GM11168 (cell line): Measurements from ENCODE around the gene CEMIP.

Experiments used
- in situ Hi-C: fragments of 300-500 bp; cut with MboI; formaldehyde crosslinking; loops from one replicate; pipeline ENCODE4 v1.12.0; 2022; ENCODE audit warnings: low sequenced_read_pairs; ENCODE audit not compliant: unreplicated experiment

CEMIP gene

DNA sequence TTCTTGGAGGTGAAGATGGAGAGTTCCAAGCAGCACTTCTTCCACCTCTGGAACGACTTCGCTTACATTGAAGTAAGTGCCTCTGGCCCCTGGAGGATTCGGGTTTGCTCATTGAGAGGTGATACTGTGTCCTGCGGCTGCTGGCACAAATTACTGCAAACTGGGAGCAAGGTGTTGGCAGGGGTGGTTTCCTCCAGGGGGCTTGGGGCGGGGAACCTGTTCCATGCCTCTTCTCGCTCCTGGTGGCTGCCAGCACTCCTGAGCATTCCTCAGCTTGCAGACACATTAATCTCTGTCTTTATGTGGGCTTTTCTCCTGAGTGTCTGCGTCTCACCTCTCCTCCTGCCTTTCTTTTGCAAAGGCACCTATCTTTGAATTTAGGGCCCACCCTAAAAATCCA, 163.1 kb downstream of the CEMIP start:
- in situ Hi-C loops, result no loop called here

GRCh38 chr15:80942746-80943565, 163.8 kb downstream of the CEMIP start:
- in situ Hi-C loops, result no loop called here

- in situ Hi-C loops, result no loop called here
Observed at GRCh38 chr15:80944818-80945217, 165.6 kb downstream of the CEMIP start.

- in situ Hi-C loops, result no loop called here
Observed at GRCh38 chr15:80945605-80946004, 166.4 kb downstream of the CEMIP start.

- in situ Hi-C loops, result no loop called here
Observed at GRCh38 chr15:80946576-80946975, 167.4 kb downstream of the CEMIP start.

DNA sequence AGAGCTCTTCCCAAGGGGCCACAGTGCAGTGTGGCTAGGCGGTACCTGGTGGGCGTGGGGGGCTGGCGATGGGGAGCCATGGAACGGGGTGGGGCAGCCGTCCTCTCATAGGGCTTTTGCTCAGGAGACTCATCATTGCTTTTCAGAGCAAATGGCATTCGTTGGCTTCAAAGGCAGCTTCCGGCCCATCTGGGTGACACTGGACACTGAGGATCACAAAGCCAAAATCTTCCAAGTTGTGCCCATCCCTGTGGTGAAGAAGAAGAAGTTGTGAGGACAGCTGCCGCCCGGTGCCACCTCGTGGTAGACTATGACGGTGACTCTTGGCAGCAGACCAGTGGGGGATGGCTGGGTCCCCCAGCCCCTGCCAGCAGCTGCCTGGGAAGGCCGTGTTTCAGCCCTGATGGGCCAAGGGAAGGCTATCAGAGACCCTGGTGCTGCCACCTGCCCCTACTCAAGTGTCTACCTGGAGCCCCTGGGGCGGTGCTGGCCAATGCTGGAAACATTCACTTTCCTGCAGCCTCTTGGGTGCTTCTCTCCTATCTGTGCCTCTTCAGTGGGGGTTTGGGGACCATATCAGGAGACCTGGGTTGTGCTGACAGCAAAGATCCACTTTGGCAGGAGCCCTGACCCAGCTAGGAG, 169.6 kb downstream of the CEMIP start:
- in situ Hi-C loops, result no loop called here

DNA sequence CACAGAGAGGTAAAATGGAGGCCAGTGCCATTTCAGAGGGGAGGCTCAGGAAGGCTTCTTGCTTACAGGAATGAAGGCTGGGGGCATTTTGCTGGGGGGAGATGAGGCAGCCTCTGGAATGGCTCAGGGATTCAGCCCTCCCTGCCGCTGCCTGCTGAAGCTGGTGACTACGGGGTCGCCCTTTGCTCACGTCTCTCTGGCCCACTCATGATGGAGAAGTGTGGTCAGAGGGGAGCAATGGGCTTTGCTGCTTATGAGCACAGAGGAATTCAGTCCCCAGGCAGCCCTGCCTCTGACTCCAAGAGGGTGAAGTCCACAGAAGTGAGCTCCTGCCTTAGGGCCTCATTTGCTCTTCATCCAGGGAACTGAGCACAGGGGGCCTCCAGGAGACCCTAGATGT, 170.6 kb downstream of the CEMIP start:
- in situ Hi-C loops, result loop anchor here (25.0 kb wide), 1 partner anchor 487 kb away; no protein-coding TSS in a partner anchor

DNA sequence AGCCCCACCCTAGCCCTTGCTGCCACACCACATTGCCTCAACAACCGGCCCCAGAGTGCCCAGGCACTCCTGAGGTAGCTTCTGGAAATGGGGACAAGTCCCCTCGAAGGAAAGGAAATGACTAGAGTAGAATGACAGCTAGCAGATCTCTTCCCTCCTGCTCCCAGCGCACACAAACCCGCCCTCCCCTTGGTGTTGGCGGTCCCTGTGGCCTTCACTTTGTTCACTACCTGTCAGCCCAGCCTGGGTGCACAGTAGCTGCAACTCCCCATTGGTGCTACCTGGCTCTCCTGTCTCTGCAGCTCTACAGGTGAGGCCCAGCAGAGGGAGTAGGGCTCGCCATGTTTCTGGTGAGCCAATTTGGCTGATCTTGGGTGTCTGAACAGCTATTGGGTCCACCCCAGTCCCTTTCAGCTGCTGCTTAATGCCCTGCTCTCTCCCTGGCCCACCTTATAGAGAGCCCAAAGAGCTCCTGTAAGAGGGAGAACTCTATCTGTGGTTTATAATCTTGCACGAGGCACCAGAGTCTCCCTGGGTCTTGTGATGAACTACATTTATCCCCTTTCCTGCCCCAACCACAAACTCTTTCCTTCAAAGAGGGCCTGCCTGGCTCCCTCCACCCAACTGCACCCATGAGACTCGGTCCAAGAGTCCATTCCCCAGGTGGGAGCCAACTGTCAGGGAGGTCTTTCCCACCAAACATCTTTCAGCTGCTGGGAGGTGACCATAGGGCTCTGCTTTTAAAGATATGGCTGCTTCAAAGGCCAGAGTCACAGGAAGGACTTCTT, 171.3 kb downstream of the CEMIP start:
- in situ Hi-C loops, result loop anchor here (25.0 kb wide), 1 partner anchor 488 kb away; no protein-coding TSS in a partner anchor

DNA sequence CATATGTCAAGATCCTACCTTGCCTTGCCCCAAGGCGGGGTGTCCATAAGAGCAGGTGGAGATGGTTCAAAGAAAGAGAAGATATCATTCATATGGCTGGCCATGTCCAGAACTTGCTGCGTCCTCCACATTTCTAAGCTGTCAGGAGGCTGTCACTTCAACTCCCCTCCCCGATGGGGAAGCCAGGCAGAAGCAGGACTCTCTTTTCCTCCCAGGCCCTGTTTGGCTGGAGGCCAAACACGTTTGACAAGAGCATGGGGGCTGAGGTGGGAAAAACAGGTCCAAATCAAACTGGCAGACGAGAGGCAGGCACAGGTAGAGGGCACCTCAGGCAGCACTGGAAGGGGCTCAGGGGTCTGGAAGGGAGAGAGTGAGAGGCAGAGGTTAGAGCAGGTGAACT, 172.8 kb downstream of the CEMIP start:
- in situ Hi-C loops, result loop anchor here (25.0 kb wide), 1 partner anchor 490 kb away; no protein-coding TSS in a partner anchor

- in situ Hi-C loops, result loop anchor here (25.0 kb wide), 1 partner anchor 491 kb away; no protein-coding TSS in a partner anchor
Observed at GRCh38 chr15:80953001-80953952, 174.1 kb downstream of the CEMIP start.

DNA sequence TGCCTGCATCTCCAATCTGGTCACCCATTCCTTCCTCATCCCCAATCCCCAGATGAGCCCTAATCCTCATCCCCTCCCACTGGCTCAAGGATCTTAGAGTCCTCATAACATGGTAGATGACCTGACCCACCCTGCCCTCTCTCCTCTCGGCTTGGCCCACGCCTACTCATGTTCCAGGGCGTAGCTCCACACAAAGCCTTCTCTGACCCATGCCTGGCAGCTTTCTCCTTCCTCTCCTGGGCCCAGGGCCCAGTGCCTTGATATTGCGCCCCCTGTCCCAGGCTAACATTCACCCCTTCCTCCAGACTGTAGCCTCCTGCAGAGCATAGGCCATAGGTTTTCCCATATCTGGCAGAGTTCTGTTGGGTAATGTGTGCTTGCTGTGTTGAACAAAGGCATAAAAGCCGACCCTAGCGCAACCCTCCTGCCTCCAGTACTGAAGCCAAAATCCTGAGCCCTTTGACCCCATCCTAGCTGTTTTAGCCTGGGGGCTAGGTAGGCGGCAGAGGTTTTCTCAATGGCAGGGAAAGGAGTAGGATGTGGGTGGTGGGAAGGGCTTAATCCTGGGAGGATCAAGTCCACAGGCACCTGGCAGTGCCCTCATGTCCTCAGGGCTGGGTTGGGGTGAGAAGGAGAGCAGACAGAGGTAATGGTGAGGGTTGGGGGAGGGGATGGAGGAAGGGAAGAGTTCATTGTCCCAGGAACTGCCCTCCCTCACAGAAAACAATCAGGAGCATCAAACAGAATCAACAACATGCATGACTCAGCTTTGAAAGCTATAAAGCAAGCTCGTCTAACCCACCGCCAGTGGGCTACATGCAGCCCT, 175.0 kb downstream of the CEMIP start:
- in situ Hi-C loops, result loop anchor here (25.0 kb wide), 1 partner anchor 492 kb away; no protein-coding TSS in a partner anchor

DNA sequence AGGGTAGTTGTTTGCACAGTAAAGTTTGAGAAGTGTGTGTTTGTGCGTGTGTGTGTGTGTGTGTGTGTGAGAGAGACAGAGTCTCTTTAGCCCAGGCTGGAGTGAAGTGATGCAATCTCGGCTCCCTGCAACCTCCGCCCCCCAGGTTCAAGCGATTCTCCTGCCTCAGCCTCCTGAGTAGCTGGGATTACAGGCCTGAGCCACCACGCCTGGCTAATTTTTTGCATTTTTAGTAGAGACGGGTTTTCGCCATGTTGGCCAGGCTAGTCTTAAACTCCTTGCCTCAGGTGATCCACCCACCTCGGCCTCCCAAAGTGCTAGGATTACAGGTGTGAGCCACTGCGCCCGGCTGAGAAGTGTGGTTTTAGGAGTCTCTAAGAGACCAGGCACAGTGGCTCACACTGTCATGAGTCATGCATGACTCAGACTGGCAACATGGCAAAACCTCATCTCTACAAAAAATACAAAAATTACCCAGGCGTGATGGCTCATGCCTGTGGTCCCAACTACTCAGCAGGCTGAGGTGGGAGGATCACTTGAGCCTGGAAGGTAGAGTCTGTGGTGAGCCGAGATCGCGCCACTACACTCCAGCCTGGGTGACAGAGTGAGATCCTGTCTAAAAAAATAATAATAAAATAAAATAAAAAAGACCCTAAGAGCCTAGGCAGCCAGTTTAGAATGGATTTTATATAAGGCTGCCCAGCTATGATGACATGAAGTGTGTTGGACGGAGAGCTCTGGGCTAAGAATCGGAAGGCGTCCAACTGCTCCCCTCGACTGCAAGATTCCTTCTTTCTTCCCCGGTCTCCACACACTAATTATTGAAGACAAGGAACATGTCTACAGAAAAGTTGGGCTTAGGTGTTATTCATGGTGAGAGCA, 176.6 kb downstream of the CEMIP start:
- in situ Hi-C loops, result loop anchor here (25.0 kb wide), 1 partner anchor 494 kb away; no protein-coding TSS in a partner anchor

- in situ Hi-C loops, result loop anchor here (25.0 kb wide), 1 partner anchor 495 kb away; no protein-coding TSS in a partner anchor
Observed at GRCh38 chr15:80957556-80957955, 178.4 kb downstream of the CEMIP start.

- in situ Hi-C loops, result loop anchor here (25.0 kb wide), 1 partner anchor 496 kb away; no protein-coding TSS in a partner anchor
Observed at GRCh38 chr15:80957976-80958375, 178.8 kb downstream of the CEMIP start.

DNA sequence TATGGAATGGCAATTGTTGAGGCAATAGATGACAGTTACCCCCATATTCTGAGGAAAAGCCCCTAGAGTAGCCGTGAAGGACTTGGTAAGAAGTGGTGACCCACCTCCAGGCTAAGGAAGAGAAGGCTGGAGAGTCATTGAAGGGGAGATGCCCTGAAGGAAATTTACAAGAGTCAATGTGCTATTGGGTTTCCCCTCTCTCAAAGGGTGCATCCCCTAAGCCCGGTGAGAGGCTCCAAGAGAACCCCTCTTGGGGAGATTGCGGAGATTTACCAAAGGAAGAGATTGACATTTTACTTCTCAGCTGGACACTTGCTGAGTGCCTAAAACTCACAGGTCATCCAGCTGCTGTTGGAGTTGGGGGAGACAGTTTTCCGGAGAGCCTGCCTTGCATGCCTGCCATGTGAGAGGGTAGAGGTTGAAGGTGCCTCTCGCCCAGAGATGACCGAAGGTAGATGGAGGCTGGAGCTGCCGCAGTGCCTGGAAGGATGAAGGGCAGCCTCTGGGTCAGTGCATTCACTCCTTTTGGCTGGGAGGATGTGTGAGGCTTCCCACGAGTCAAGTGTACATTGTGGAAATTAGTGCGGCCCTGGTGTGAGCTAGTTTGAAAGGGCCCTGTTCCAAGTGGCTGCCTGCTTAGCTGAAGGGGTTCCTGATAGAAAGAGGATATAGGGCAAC, 179.8 kb downstream of the CEMIP start:
- in situ Hi-C loops, result loop anchor here (25.0 kb wide), 1 partner anchor 497 kb away; no protein-coding TSS in a partner anchor

DNA sequence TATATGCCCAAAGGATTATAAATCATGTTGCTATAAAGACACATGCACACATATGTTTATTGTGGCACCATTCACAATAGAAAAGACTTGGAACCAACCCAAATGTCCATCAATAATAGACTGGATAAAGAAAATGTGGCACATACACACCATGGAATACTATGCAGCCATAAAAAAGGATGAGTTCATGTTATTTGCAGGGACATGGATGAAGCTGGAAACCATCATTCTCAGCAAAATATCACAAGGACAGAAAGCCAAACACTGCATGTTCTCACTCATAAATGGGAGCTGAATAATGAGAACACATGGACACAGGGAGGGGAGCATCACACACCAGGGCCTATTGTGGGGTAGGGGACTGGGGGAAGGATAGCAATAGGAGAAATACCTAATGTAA, 186.3 kb downstream of the CEMIP start:
- in situ Hi-C loops, result loop anchor here (25.0 kb wide), 1 partner anchor 503 kb away; no protein-coding TSS in a partner anchor
